Subcutaneous abdominal adipose tissue (tissue), 5 donors: ENCODE results near the gene ARF3.

Experiments
- H3K27ac ChIP-seq: one replicate; pipeline ENCODE4 v1.7.0; 2013; ENCODE audit warnings: low read depth, mild to moderate bottlenecking, inconsistent platforms, low read length, moderate library complexity
- H3K27me3 ChIP-seq, 5 donors: one replicate each; pipeline ENCODE4 v1.7.0; 2013; ENCODE audit warnings: low read length in 5 of 5, inconsistent platforms in 1 of 5; ENCODE audit not compliant: control insufficient read depth in 5 of 5, insufficient read depth in 4 of 5
- H3K36me3 ChIP-seq, 5 donors: one replicate each; pipeline ENCODE4 v1.7.0; 2013; ENCODE audit warnings: low read length in 5 of 5; ENCODE audit not compliant: control insufficient read depth in 5 of 5, insufficient read depth in 5 of 5
- H3K4me1 ChIP-seq, 5 donors: one replicate each; pipeline ENCODE4 v1.7.0; 2013; ENCODE audit warnings: low read length in 5 of 5, mild to moderate bottlenecking in 3 of 5, moderate library complexity in 1 of 5; ENCODE audit not compliant: control insufficient read depth in 5 of 5, insufficient read depth in 5 of 5
- H3K4me3 ChIP-seq, 5 donors: one replicate each; pipeline ENCODE4 v1.7.0; 2013; ENCODE audit warnings: low read length in 5 of 5, low read depth in 1 of 5
- H3K9ac ChIP-seq, 5 donors: one replicate each; pipeline ENCODE4 v1.7.0; 2013; ENCODE audit warnings: low read length in 5 of 5, mild to moderate bottlenecking in 4 of 5, moderate library complexity in 3 of 5
- H3K9me3 ChIP-seq, 5 donors: one replicate each; pipeline ENCODE4 v1.7.0; 2013; ENCODE audit warnings: low read length in 5 of 5; ENCODE audit not compliant: control insufficient read depth in 5 of 5
- donor health status: healthy.
- donor health status: healthy.
- donor health status: healthy.
- donor health status: healthy.
- donor health status: healthy.

Gene ARF3

GRCh38 chr12:48903982-48904411 is 53.3 kb downstream of the ARF3 start:
- peak overlapping the region; percentile 61 to 84 (median 70) for H3K4me3 ChIP-seq
- peaks cover 0 to 15% (median 12%) of the 10 kb centered on the region in 5 donors for H3K4me1 ChIP-seq
- H3K9me3 ChIP-seq, result no peaks in the 10 kb centered on the region
- H3K27ac ChIP-seq, result no peak overlapping the region
- H3K9ac ChIP-seq, result peak overlapping the region in 4 of 5 donors; percentile 2 to 66 (median 40)
- no peaks in the 10 kb centered on the region for H3K27me3 ChIP-seq
- no peaks in the 10 kb centered on the region for H3K36me3 ChIP-seq

GRCh38 chr12:48903363-48903981 is 53.8 kb downstream of the ARF3 start:
- Histone ChIP-seq H3K9ac (no peak overlapping the region), H3K27ac (no peak overlapping the region), H3K36me3 (no peaks in the 10 kb centered on the region), H3K9me3 (no peaks in the 10 kb centered on the region), H3K4me3 (peak overlapping the region in 4 of 5 donors; percentile 61 to 84 (median 68)), H3K4me1 (peaks cover 0 to 15% (median 12%) of the 10 kb centered on the region in 5 donors), H3K27me3 (no peaks in the 10 kb centered on the region)

GRCh38 chr12:48901278-48901677 is 56.0 kb downstream of the ARF3 start:
- no peak overlapping the region for H3K4me3 ChIP-seq
- no peaks in the 10 kb centered on the region for H3K36me3 ChIP-seq
- H3K27me3 ChIP-seq, result no peaks in the 10 kb centered on the region
- no peak overlapping the region for H3K9ac ChIP-seq
- H3K27ac ChIP-seq, result no peak overlapping the region
- H3K9me3 ChIP-seq, result no peaks in the 10 kb centered on the region
- peaks cover 0 to 15% (median 12%) of the 10 kb centered on the region in 5 donors for H3K4me1 ChIP-seq

GRCh38 chr12:48899651-48900050 is 57.6 kb downstream of the ARF3 start:
- Histone ChIP-seq H3K4me1 (peaks cover 0 to 13% (median 12%) of the 10 kb centered on the region in 5 donors), H3K27ac (no peak overlapping the region), H3K36me3 (no peaks in the 10 kb centered on the region)

GRCh38 chr12:48894271-48894670 is 63.0 kb downstream of the ARF3 start:
- Histone ChIP-seq H3K9ac (no peak overlapping the region), H3K4me1 (peaks cover 0 to 8% (median 2%) of the 10 kb centered on the region in 5 donors), H3K27me3 (peaks cover 5 to 17% (median 6%) of the 10 kb centered on the region in 5 donors), H3K9me3 (no peaks in the 10 kb centered on the region), H3K27ac (no peak overlapping the region), H3K4me3 (no peak overlapping the region), H3K36me3 (no peaks in the 10 kb centered on the region)

More at GRCh38 chr12:48899651-48900050, 57.6 kb downstream of the ARF3 start:
- H3K9me3 ChIP-seq, result no peaks in the 10 kb centered on the region
- H3K27me3 ChIP-seq, result no peaks in the 10 kb centered on the region
- H3K9ac ChIP-seq, result no peak overlapping the region
- no peak overlapping the region for H3K4me3 ChIP-seq

GRCh38 chr12:48890657-48891418 is 66.4 kb downstream of the ARF3 start:
- H3K9ac ChIP-seq, result peak overlapping the region in 1 of 5 donors; percentile 52
- peaks cover 5 to 17% (median 6%) of the 10 kb centered on the region in 5 donors for H3K27me3 ChIP-seq
- H3K4me3 ChIP-seq, result peak overlapping the region in 1 of 5 donors; percentile 44
- H3K36me3 ChIP-seq, result no peaks in the 10 kb centered on the region
- no peaks in the 10 kb centered on the region for H3K9me3 ChIP-seq
- H3K4me1 ChIP-seq, result peaks cover 0 to 8% (median 2%) of the 10 kb centered on the region in 5 donors
- no peak overlapping the region for H3K27ac ChIP-seq

- no peaks in the 10 kb centered on the region for H3K36me3 ChIP-seq
- no peaks in the 10 kb centered on the region for H3K9me3 ChIP-seq
- H3K4me3 ChIP-seq, result no peak overlapping the region
- H3K4me1 ChIP-seq, result peaks cover 0 to 8% (median 2%) of the 10 kb centered on the region in 5 donors
- no peak overlapping the region for H3K9ac ChIP-seq
- peaks cover 5 to 17% (median 6%) of the 10 kb centered on the region in 5 donors for H3K27me3 ChIP-seq
- no peak overlapping the region for H3K27ac ChIP-seq
These were observed 67.6 kb downstream of the ARF3 start for GRCh38 chr12:48889679-48890078.
